Midbrain (tissue), 1 donor: ENCODE data around the gene PTH2.

Experiments used
- DNase-seq: peaks from one replicate; lab custom pipeline; 2025; lab: John Stamatoyannopoulos, UW

The PTH2 gene

DNA sequence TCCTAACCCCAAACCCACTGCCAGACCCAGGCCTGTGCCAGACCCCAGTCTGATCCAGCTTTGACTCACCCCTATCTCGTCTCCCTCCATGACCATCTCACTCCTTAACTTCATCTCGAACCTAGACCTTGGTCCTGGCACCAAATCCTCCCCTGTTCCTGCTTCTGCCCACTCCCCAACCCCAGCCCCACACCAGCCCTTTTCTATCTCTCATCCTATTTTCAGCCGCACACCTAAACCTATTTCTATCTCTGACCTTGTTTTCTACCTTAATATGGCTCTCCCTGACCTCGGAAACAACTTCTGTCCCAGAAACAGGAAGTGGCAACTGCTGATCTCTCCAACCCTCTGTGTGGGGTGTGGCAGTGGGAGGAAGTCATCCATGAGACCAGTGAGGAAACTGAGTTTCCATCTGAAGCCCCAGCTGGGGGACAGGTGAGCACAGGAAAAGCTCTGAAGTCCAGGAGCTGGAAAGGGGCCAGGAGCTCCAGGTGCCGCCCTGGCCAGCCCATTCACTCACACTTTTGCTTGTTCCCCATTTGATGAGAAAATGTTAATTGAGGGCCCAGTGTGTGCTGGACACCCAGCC is 13.7 kb downstream of the PTH2 start:
- no peak for DNase-seq

DNA sequence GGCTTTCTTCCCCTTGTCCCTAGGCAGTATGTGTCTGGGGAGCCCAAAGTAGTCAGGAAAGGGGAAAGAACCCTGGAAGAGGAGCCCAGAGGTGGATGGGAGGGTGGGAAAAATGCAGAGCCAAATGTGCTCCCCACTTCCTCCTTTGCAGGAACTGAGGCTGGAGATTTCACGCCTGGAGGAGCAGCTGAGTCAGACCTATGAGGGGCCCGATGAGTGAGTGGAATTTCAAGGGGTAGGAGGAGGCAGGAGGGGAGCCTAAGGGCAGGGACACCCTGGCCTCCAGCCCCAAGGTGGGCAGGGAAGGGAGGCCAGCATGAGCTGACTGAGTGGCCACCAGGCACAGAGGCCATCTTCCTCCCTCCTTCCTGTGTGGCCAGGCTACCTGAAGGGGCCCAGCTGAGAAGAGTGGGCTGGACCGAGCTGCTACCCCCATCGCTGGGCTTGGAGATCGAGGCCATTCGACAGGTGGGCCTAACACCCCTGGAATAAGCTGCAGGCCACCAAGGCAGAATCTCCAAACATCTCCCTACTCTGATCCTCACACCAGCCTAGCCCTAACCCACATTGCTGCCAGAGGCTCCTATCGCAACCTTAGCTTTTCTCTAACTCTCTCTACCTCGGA is 14.3 kb downstream of the PTH2 start:
- DNase-seq, result no peak

DNA sequence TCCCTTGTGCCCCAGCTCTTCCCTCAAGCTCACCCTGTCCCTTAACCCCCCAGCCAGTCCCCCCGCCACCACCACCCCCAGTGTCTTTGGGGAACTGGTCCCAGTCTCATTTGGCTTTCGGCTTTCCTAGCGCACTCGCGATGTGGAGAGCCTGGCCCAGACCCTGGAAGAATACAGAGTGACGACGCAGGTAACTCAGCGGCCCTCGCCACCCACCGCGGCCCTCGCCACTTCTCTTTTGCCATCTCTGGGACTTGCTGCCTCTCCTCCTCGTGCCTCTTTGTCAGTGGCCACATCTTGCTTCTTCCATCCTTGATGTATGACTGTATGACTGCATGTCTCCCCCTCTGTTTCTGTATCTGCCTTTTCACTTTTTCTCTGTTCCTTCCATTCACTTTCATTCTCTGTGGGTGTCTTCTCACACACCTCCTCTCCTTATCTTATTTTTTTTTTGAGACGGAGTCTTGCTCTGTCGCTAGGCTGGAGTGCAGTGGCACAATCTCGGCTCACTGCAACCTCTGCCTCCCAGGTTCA is 15.7 kb downstream of the PTH2 start:
- no peak for DNase-seq

DNA sequence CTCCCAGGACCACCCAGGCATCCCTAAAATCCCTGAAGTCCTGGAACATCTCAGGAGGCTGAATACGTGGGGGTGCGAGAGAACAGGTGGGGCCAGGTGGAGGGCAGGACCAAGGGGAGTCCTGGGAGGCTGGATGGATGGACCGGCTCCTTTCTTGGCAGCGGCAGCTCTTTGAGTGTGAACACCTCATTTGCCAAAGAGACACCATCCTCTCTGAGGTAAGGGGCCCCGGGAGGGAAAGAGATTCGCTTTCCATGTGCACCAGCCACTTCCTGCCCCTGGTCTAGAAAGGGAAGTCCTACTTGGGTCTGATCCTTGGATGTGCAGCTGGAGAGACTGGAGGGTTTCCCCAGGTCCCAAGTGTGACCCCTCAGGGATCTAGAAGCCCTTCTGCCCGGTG is 16.2 kb downstream of the PTH2 start:
- no peak for DNase-seq

DNA sequence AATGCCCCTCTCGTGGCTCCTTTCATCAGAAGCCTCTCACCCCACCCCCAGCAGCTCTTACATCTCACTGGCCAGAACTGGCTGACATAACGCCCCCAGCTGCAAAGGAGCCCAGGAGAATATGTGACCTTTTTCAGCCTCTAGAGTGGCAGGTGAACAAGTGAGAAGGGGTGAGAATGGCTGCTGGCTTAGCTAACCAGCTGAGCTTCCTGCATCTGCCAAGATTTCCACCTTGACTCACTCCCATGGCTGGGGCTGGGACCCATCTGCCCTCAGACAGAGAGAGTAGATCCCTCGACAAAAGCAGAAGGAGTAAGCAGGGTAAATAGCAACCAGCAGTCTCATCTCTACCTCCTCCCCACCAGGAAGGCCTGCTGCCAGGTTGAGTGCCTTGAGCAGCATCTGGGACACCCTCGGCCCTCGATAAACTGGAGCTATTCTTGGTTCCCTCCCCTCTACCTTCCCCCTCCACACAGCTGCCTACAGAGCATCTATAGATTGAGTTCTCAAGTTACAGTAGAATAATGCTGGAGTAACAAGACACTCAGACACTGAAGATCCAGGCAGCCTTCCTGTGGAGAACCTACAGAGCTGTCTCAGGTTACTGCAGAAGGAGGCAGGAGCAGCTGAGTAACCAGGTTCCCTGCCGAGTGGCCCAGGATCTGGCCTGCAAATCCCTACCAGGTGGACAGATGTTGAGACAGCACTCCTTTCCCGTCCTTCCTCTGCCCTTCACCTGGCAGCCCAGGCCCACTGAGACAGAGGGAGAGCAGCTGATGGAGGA is 19.6 kb downstream of the PTH2 start:
- DNase-seq, result no peak

DNA sequence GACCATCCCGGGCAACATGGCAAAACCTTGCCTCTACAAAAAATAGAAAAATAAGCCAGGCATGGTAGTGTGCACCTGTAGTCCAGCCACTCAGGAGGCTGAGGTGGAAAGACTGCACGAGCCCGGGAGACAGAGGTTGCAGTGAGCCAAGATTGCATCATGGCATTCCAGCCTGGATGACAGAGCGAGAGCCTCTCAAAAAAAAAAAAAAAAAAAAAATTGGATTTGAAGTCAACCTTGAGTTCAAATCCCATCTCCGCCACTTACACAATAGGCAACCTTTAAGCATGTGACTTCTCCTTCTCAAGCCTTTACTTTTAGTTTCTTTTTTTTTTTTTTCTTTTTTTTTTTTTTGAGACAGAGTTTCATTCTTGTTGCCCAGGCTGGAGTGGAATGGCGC is 23.2 kb downstream of the PTH2 start:
- no peak for DNase-seq

DNA sequence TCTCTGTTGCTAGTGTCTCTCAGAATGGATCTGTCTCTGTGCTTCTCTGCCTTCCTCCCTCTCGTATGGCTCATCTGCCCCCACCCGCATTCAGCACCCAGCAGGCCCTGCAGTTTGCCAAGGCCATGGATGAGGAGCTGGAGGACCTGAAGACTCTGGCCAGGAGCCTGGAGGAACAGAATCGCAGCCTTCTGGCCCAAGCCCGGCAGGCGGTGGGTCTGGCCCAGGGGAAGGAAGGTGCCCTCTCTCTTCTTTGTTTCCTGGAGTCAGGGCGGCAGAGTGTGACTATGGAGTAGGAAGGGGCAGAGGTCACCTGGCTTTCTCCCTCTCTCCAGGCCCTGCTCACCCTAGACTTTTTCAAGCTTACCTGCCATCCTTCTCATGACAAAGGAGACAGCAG is 24.3 kb downstream of the PTH2 start:
- DNase-seq, result no peak

DNA sequence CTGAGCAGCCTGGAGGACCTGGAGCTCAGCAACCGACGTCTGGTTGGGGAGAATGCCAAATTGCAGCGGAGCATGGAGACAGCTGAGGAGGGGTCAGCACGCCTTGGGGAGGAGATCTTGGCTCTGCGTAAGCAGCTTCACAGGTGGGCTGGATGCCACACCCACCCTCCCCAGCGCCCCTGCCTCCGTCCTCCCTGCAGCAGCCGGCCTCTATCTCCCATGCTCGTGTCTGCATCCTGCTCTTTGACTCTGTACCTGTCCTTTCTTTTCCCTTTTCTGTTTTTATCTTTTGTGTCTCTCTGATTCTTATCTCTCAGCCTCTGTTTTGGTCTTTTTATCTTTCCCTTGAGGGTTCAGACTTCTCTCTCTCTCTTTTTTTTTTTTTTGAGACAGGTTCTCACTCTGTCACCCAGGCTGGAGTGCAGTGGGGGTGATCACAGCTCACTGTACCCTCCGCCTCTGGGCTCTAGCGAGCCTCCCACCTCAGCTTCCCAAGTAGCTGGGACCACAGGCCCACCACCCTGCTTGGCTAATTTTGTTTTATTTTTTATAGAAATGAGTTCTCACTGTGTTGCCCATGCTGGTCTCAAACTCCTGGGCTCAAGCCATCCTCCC is 25.1 kb downstream of the PTH2 start:
- DNase-seq, result no peak

DNA sequence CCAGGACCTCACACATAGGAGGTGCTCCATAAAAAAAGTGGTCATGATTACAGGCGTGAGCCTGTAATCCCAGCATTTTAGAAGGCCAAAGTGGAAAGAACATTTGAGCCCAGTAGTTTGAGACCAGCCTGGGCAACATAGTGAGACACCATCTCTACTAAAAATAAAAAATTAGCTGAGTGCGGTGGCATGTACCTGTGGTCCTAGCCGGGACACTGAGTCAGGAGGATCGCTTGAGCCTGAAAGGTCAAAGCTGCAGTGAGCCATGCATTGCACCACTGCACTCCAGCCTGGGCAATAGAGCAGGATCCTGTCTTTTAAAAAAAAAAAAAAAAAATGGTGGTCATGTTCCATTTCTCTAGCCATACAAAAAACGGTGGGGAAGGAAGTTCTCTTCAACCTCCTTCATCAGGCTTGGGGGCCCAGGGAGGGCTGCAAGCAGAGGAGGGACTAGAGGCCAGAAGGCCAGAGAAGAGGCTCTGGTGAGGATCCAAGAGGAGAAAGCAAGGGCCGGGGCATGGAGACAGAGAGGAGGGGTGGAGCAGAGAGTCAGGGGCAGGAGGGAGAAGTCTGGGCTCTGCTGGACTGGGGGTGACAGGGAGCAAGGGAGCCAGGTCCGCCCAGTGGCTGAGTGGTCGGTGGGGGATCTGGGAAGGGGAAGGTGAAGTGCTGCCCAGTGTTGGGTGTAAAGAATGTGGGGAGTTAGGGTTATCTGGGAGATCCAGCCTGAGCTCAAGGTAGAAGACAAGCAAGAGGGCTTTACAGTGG is 26.3 kb downstream of the PTH2 start:
- no peak for DNase-seq

DNA sequence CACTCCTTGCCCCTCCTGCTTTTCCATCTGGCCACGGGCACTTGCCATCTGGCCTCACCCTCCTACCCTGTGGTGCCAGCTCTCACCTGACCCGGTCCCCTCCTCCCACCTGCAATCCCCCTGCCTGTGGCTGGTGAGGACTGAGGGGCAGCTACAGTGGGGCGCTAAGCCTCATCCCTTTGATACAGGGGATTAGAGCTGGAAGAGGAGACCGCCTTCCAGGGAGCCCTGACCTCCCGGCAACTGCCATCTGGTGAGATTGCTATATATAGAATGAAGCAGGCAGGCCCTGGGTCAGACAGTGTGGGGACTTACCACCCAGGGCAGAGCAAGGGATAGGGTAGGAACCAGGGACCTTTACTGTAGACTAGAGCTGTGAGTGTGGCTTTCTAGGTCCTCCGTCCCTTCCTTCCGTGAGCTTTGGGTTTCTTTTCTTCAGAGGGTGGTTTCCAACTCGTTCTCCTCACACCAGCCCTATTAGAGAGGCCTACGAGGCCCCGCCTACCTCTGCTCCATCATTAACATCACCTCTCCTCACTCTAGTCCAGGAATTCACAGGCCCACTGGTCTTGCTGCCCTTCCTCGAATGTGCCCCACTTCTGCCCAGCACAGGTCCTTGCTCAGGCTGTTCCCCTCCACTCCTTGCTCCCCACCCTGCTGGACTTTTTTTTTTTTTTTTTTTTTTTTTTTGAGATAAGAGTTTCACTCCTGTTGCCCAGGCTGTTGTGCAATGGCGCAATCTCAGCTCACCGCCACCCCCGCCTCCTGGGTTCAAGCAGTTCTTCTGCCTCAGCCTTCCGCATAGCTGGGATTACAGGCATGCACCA is 27.4 kb downstream of the PTH2 start:
- no peak for DNase-seq

DNA sequence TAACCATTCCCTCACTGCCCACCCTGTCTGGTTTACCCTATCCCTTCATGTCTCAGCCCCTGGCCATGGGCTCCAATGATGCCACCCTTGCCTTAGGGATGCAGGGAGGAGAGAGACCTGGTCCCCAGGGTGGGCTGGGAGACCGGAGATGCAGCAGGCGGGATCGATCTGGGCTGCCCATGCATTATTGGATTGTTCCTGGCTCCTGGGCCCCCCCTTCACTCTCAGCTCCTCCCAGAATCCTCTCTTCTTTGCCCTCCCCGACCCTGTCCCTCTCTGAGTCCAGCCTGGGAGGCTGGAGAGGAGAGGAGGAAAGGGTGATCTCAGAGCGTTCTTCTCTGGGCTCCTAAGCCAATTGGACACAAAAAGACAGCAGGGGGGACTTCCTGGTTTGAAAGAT is 29.4 kb downstream of the PTH2 start:
- DNase-seq, result no peak

DNA sequence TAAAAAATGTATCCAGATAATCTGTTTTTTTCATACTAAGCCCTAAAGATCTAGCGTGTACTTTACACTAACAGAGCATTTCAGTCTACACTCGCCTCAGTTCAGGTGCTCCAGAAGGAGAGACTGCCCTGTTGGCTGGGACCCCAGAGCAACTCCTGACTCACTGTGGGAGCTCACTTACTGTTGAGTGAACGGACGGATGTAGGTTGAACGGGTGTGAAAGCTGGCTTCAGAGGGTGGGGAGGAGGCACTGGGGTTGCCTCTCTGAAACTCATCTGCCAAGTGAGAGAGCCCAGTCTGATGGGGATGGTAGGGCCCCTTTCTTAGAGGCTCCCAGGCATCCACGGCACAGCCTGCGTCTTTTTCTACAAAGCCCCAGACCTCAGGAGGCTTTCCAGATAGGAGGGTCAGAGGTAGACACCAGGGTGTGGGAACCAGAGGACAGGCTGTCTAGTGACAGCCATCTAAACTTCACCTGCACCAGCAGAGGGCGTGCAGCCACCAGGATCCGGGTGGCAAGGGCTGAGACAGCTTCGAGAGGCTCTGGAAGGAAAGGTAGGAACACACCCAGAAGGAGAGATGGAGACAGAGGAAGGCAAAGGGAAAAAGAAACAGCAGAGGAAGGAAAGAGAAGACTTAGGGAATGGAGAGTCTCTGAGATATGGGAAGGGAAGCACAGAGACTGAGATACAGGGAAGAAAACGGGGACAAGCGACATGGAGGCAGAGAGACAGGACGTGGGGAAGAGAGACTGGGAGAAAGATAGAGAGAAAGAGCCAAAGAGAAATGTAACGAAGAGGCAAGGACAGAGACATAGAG is 31.5 kb downstream of the PTH2 start:
- DNase-seq, result peak; percentile 54

DNA sequence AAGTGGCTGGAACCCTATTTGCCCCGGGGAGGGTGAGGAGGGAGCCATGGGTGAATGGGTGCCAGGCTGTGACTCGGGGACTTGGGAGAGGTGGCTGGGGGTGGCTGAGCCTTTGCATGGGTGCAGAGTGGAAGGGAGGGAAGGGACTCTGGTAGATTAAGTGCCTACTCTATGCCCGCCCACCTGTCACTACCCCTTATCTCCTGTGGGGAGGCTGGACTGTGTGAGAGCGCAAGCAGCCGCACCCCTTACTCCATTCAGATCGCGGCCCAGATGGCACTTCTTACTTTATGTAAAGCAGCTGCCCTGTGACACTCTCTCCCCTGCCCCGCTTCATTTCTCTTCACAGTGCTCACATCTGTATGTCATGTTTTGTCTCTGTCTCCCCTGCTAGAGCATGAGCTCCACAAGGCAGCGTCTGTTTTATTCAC is 32.3 kb downstream of the PTH2 start:
- DNase-seq, result no peak

DNA sequence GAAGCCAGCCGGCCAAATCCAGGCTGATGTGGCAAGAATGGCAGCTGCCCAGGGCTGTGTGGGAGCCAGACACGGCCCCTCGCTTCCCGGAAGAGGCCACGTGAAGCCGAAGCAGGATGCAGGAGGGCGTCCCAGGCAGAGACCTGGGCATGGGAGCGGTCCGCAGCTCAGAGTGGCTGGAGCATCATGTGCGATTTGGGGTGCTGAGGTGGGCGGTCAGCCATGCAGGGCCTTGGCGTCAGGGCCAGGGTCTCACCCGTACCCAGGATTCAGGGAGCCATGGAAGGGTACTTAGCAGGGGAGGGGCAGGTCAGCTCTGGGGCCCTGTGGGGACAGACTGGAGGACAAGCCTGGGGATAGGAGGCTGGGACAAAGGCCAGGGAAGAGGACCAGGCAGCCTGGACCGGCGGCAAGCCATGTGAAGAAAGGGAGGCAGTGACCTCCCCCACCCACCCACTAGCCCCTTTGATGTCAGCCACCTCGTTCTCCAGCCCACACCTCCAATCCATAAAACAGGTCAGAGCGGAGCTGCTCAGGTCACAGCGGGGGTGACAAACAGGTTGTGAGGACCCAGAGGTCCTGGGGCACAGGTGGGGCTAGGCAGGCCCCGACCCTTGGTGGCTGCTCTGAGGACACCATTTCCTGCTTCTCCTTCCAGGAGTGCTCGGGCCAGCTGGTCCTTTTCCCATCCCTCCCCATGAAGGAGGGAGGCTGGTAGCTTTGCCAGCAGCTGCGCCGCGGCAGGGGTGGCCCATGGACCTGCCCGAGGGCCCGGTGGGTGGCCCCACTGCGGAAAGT is 32.9 kb downstream of the PTH2 start:
- no peak for DNase-seq

DNA sequence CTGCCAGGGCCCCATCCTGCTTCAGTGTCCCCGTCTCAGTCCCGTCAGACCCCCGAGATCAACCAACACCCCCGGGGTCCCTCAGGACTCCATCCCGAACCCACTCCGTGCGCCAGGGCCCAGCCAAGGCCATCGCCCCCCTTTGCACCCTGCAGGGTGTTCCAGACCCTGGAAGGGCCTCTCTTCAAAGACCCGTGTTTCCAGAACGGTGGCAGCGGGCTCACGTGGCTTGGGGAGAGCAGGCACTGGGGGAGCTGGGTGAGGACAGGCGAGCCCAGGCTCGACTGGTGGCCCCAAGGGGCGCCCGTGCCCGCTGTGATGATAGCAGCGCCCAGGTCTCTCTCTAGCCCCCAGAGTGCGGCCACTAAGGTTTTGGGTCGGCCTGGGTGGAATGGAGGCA is 33.8 kb downstream of the PTH2 start:
- DNase-seq, result no peak

DNA sequence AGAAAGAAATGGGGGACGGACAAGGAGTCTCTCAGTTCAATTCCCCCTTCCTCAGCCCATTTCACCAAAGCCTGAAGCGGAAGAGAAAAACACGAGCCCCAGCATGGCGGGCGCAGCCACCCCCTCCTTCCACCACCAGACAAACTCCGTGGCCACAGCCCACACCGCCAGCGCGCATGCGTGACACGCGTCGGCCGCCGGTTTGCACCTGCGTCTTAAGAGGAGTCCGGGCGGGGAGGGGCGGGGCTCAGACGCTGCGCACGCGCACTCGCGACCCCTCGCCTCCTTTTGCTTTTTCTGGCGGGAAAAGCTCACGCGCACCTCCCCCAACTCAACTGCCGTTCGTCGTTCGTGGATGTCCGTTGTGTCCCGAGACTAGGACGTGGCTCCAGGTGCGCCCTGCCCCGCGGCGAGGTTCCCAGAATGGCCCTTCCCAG is 35.3 kb downstream of the PTH2 start, which contains the start of gene KASH5:
KASH5 (plus strand) TSS at position 314 of the 437 bp plus-strand sequence. CDS start 2,635 bp downstream, outside the sequence.
- no peak for DNase-seq

DNA sequence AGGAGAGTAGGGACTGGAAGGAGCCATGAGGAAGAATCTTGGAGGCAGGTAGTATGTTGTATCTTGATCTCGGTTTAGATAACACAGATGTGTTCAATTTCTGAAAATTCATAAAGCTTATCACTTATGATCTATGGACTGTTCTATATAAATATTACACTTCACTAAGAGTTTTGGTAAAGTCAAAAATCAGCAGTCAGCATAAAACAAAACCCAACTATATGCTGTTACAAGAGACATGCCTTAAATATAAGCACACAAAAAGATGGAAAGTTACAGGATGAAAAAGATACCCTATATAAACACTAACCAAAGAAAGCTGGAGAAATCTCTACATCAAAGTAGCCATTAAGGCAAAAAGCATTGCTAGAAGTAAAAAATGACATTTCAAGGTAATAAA is 39.6 kb downstream of the PTH2 start:
- DNase-seq, result no peak

DNA sequence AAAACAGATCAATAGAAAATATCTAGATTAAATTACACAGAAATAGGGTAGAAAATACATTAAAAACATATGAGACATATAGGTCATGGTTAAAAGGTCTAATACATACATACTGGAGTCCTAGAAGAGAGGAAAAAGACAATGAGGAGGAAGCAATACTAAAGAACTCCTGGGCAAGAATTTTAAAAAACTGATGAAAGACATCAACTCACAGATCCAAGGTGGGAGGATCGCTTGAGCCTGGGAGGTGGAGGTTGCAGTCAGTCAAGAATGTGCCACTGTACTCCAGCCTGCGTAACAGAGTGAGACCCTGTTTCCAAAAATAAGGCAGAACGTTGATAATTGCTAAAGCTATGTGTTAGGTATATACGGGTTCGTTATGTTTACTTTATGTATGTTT is 40.6 kb downstream of the PTH2 start:
- DNase-seq, result no peak

DNA sequence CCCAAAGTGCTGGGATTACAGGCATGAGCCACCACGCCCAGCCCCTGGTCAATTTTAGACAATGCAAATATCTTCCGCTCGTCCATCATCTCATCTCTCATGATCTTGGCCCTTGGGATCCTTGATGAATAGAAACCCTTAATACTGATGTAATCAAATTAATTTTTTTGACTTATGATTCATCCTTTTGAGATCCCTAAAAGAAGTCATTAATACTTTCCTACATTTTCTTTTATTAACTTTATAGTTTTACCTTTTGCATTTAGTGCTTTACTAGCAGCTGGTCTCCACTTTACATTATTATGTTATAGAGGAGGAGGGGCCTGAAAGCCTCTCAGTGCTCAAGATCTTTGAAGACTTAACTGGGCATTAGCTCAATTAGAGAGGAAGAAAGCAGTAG is 42.9 kb downstream of the PTH2 start:
- no peak for DNase-seq
